ENCODE results near the gene TPCN1.

- no peak for TF ChIP-seq POLR2AphosphoS5 (IDR thresholded peaks at IDR 0.05; ENCODE audit: borderline replicate concordance, low read depth, low read length)
- TF ChIP-seq EZH2 (IDR thresholded peaks at IDR 0.05): no peak
- TF ChIP-seq FOXP2 (optimal IDR thresholded peaks at IDR 0.05; ENCODE audit: control extremely low read depth, extremely low read length, insufficient read depth): no peak
Observed at GRCh38 chr12:113268621-113269020, 47.4 kb downstream of the TPCN1 start.
